Endothelial cell of umbilical vein (primary cell): ENCODE data around the gene LDLRAD4. TPM values are rescaled to one million over a fixed set of nuclear protein-coding genes. Genes with fewer than 3 reads are reported as not detected.

ENCODE experiments used
- BruUV-seq: library from RNA; stranded (reverse); fragments of 400-500 nt; replicated peaks from 2 replicates; lab custom pipeline; 2021; lab: Mats Ljungman, UMichigan
- CTCF ChIA-PET: fragments of 300-600, 350-600 bp; sonication (Branson Sonifier 250); formaldehyde crosslinking; loops from one replicate; lab custom pipeline; 2021; ENCODE audit warnings: antibody characterized with exemption, inconsistent platforms; lab: Charles Lee
- POLR2A ChIA-PET: fragments of 300-600, 350-600 bp; sonication (Branson Sonifier 250); formaldehyde crosslinking; loops from one replicate; lab custom pipeline; 2021; ENCODE audit warnings: antibody characterized with exemption, inconsistent platforms; lab: Charles Lee
- DNase-seq: peaks from one replicate; pipeline ENCODE4 v3.0.0-alpha.2; 2011; ENCODE audit warnings: low read depth, low spot score
- FAIRE-seq: peaks from 2 replicates; lab custom pipeline; 2011; peaks lifted over from hg19 to GRCh38; lab: Jason Lieb, UNC
- H2AFZ ChIP-seq: 2 replicates; pipeline ENCODE4 v1.6.0; 2012; ENCODE audit warnings: low read depth, low read length, control low read depth, inconsistent platforms
- H3K27ac ChIP-seq: 2 replicates; pipeline ENCODE4 v1.5.1; 2011; ENCODE audit warnings: low read depth, mild to moderate bottlenecking, control low read depth, low read length, moderate library complexity; ENCODE audit not compliant: insufficient read depth
- H3K27me3 ChIP-seq, 2 experiments: 2 replicates each; pipeline versions ENCODE4 v1.6.0 to v1.6.1; 2011; ENCODE audit warnings: low read length in 2 of 2, mixed read lengths in 1 of 2; ENCODE audit not compliant: control insufficient read depth in 2 of 2, insufficient read depth in 2 of 2
- H3K36me3 ChIP-seq, 2 experiments: 2 replicates in 1 of 2; 3 replicates in 1 of 2; pipeline ENCODE4 v1.5.1; 2011; ENCODE audit warnings: low read length in 2 of 2, mild to moderate bottlenecking in 1 of 2, moderate library complexity in 1 of 2; ENCODE audit not compliant: control insufficient read depth in 2 of 2, insufficient read depth in 2 of 2; ENCODE audit errors: extremely low read depth in 1 of 2
- H3K4me1 ChIP-seq: 3 replicates; pipeline ENCODE4 v1.5.1; 2011; ENCODE audit warnings: mild to moderate bottlenecking, low read length; ENCODE audit not compliant: control insufficient read depth, insufficient read depth; ENCODE audit errors: extremely low read depth
- H3K4me2 ChIP-seq: 2 replicates; pipeline ENCODE4 v1.6.1; 2011; ENCODE audit warnings: low read length, control low read depth, mixed read lengths; ENCODE audit not compliant: insufficient read depth
- H3K4me3 ChIP-seq, 3 experiments: fragments of 200-600 bp in 1 of 3; sonication (generic), shearing (Covaris generic) in 1 of 3; replicated peaks in 1 of 3; 2 replicates each; pipeline ENCODE4 v1.5.1; 2011 to 2016; ENCODE audit warnings: control low read depth in 3 of 3, low read length in 3 of 3, mild to moderate bottlenecking in 2 of 3, inconsistent platforms in 1 of 3, low read depth in 1 of 3, moderate library complexity in 1 of 3; ENCODE audit not compliant: insufficient read depth in 1 of 3
- H3K79me2 ChIP-seq: 2 replicates; pipeline ENCODE4 v1.6.0; 2012; ENCODE audit warnings: low read length, inconsistent platforms; ENCODE audit not compliant: control insufficient read depth, insufficient read depth
- H3K9ac ChIP-seq: replicated peaks from 2 replicates; pipeline ENCODE3; 2011; ENCODE audit warnings: low read length, control low read depth; ENCODE audit not compliant: insufficient read depth; ENCODE audit errors: extremely low read depth
- H3K9me1 ChIP-seq: replicated peaks from 3 replicates; pipeline ENCODE4 v1.6.0; 2011; ENCODE audit warnings: mild to moderate bottlenecking, low read length; ENCODE audit not compliant: control insufficient read depth, insufficient read depth; ENCODE audit errors: extremely low read depth
- H3K9me3 ChIP-seq: replicated peaks from 2 replicates; pipeline ENCODE4 v1.5.1; 2012; ENCODE audit warnings: low read length, inconsistent platforms; ENCODE audit not compliant: control insufficient read depth, insufficient read depth
- H4K20me1 ChIP-seq: replicated peaks from 2 replicates; pipeline ENCODE3; 2011; ENCODE audit warnings: mild to moderate bottlenecking, low read length; ENCODE audit not compliant: control insufficient read depth, insufficient read depth; ENCODE audit errors: extremely low read depth
- FOS ChIP-seq: IDR thresholded peaks from 2 replicates; pipeline ENCODE4 v1.6.1; 2011; ENCODE audit warnings: mild to moderate bottlenecking, low read length, moderate library complexity, borderline replicate concordance; ENCODE audit not compliant: insufficient read depth
- GATA2 ChIP-seq: IDR thresholded peaks from 2 replicates; pipeline ENCODE4 v1.7.0; 2011; ENCODE audit warnings: low read depth, mild to moderate bottlenecking, moderate library complexity, mixed read lengths, low read length; ENCODE audit not compliant: insufficient read length, insufficient read depth
- JUN ChIP-seq: IDR thresholded peaks from 2 replicates; pipeline ENCODE4 v1.6.1; 2011; ENCODE audit warnings: borderline replicate concordance, low read depth; ENCODE audit not compliant: insufficient read length, insufficient read depth
- MYC ChIP-seq: IDR thresholded peaks from one replicate; pipeline ENCODE4 v1.6.1; 2011; ENCODE audit warnings: mild to moderate bottlenecking, low read depth, low read length
- POLR2AphosphoS5 ChIP-seq: IDR thresholded peaks from 2 replicates; pipeline ENCODE4 v1.6.1; 2012; ENCODE audit warnings: low read depth, mild to moderate bottlenecking, control low read depth, low read length, moderate library complexity; ENCODE audit not compliant: insufficient read depth
- dilution Hi-C: fragments of 300-500 bp; cut with MboI; formaldehyde crosslinking; loops from one replicate; pipeline ENCODE4 v1.15.0; 2019; ENCODE audit warnings: low sequenced_read_pairs; ENCODE audit not compliant: extremely low pct_ligation_motif_present
- intact Hi-C: fragments of 100-400 bp; cut with micrococcal nuclease; formaldehyde crosslinking; loops from one replicate; pipeline ENCODE4 v1.10.0; 2022
- polyA plus RNA-seq, 4 experiments: library from polyadenylated mRNA; depleted of rRNA in 3 of 4; stranded (reverse) in 3 of 4; unstranded in 1 of 4; fragments of >200 nt; gene quantifications; 2 replicates each; pipeline versions ENCODE4 v1.2.1 to v1.2.3, GENCODE V29; 2011 to 2012; ENCODE audit warnings: missing spikeins in 1 of 4
- total RNA-seq: library from RNA; stranded (reverse); gene quantifications from 2 replicates; pipeline ENCODE4 v1.2.3, GENCODE V29; 2021

LDLRAD4 gene
- total and polyA plus RNA-seq, 2 donors (not counting 3 experiments of a cell fraction or from before 2014, with no cell fraction given) = 5.2 to 6.5 TPM

DNA sequence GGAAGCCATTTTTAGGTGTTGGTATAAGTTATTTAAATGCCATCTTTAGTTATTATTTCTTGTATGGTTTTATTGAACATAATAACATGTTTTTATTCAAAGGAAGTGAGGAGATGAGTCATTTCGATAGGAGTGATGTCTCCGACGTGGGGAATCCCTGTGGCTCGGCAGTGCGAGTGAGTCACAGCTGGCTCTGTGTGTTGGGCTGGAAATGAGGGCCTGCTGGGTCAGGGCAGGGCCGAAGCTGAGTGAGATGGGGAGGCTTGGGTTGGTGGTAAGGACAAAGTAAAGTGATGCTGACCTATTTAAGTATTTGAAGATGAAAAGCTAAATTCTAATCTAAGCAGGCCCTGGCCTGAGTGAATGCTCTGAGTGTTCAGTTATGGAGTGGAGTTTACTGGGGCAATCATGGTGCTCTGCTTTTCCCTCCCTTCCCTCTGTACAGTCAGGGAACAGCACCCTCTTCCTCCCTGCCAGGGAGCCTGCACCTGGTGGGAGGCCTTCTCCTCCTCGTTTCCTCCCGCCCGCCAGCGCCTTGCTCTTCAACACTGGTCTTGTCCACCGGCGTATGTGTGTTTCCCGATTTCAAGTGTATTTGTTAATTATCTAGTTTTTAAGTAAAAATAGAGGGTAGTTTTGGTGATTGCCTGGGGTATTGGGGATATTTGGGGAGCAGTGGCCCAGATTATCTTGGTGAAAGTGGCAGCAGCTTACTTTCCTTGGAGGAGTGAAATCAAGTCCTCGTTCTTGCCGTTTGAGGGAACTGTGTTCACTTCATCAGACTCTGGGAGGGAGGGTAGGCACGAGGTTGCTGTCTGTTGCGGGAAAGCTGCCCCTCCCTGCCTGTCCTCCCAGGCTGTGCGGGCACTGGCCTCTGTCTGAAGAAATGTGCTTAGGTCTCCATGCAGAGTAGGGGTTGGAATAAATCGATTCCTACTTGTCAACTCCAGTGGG lies 157.0 kb downstream of the LDLRAD4 start:
- peak; percentile 95 for FAIRE-seq
- no TSS peak for BruUV-seq
- no peaks in the 10 kb centered on the region for H3K79me2 ChIP-seq
- H3K9me1 ChIP-seq = no peaks in the 10 kb centered on the region
- peak overlapping the region in 1 of 3 experiments; percentile 20 for H3K4me3 ChIP-seq
- H3K36me3 ChIP-seq = no peaks in the 10 kb centered on the region
- dilution Hi-C loops (no loop called here), intact Hi-C loops (loop anchor here (2.0 to 5.0 kb wide), 4 partner anchors 61 to 237 kb away; no protein-coding TSS in a partner anchor)
- TF ChIP-seq MYC = no peak
- TF ChIP-seq JUN = peak; percentile 96
- peak; percentile 73 for TF ChIP-seq GATA2
- peak; percentile 68 for TF ChIP-seq POLR2AphosphoS5
- peak; percentile 99 for TF ChIP-seq FOS
- peak overlapping the region; percentile 62 for H3K9ac ChIP-seq
- H3K4me1 ChIP-seq = peaks cover 23% of the 10 kb centered on the region
- peak; percentile 97 for DNase-seq
- no peaks in the 10 kb centered on the region for H3K27me3 ChIP-seq
- H3K9me3 ChIP-seq = no peaks in the 10 kb centered on the region
- H4K20me1 ChIP-seq = no peaks in the 10 kb centered on the region
- ChIA-PET CTCF (interaction anchor here (0.8 to 1.7 kb wide), 7 partner anchors 60 to 159 kb away, joined by 3 to 9 read pairs (median 3); no protein-coding TSS in a partner anchor), POLR2A (no interaction called here)
- H3K4me2 ChIP-seq = peak overlapping the region; percentile 57
- peak overlapping the region; percentile 62 for H2AFZ ChIP-seq
- peak overlapping the region; percentile 90 for H3K27ac ChIP-seq
